Hematopoietic multipotent progenitor cell treated with erythropoietin and hydrocortisone succinate and interleukin-3 and kit ligand, for 4 days (in vitro differentiated cells): ENCODE measurements around the gene DTX1.
A peak's percentile ranks its signal among the peaks of the same experiment; 100 is the strongest.

Experiments used
- DNase-seq: peaks from one replicate; pipeline ENCODE4 v3.0.0-alpha.2; 2015

DTX1 gene

GRCh38 chr12:113056631-113057488 lies at the start of gene DTX1:
DTX1 (plus strand) TSS chr12:113056730; CDS start chr12:113058193, 1,463 bp downstream.
- DNase-seq = no peak

- no peak for DNase-seq
These were observed 49.4 kb upstream of the DTX1 start for GRCh38 chr12:113007166-113007565.

GRCh38 chr12:113010701-113011100 lies 45.8 kb upstream of the DTX1 start:
- DNase-seq = no peak

GRCh38 chr12:113014565-113014964 lies 42.0 kb upstream of the DTX1 start:
- DNase-seq = no peak

GRCh38 chr12:113016796-113017195 lies 39.7 kb upstream of the DTX1 start:
- DNase-seq = no peak

GRCh38 chr12:113019025-113019424 lies 37.5 kb upstream of the DTX1 start:
- DNase-seq = no peak

GRCh38 chr12:113021500-113021899 lies 35.0 kb upstream of the DTX1 start:
- no peak for DNase-seq

- DNase-seq = no peak
These were observed 33.8 kb upstream of the DTX1 start for GRCh38 chr12:113022563-113023297.

GRCh38 chr12:113027726-113028125 lies 28.8 kb upstream of the DTX1 start:
- no peak for DNase-seq

- peak; percentile 63 for DNase-seq
These were observed 25.5 kb upstream of the DTX1 start for GRCh38 chr12:113030875-113031525.

GRCh38 chr12:113039911-113040445 lies 16.6 kb upstream of the DTX1 start:
- no peak for DNase-seq

GRCh38 chr12:113040722-113041171 lies 15.8 kb upstream of the DTX1 start:
- DNase-seq = peak; percentile 10

- DNase-seq = no peak
These were observed 15.0 kb upstream of the DTX1 start for GRCh38 chr12:113041560-113041959.

GRCh38 chr12:113043240-113043639 lies 13.3 kb upstream of the DTX1 start:
- DNase-seq = no peak

- no peak for DNase-seq
These were observed 12.0 kb upstream of the DTX1 start for GRCh38 chr12:113044516-113044915.

- peak; percentile 86 for DNase-seq
These were observed 7.8 kb upstream of the DTX1 start for GRCh38 chr12:113048716-113049127.

GRCh38 chr12:113049976-113050742 lies 6.4 kb upstream of the DTX1 start:
- DNase-seq = peak; percentile 53

- no peak for DNase-seq
These were observed 5.7 kb upstream of the DTX1 start for GRCh38 chr12:113050795-113051194.

- no peak for DNase-seq
These were observed 4.8 kb upstream of the DTX1 start for GRCh38 chr12:113051759-113052158.

- no peak for DNase-seq
These were observed 4.2 kb upstream of the DTX1 start for GRCh38 chr12:113052326-113052725.

- no peak for DNase-seq
These were observed 1.5 kb upstream of the DTX1 start for GRCh38 chr12:113054948-113055486.
